Measurements from ENCODE around the gene MRPL41. TPM values are rescaled to one million over a fixed set of nuclear protein-coding genes. Genes with fewer than 3 reads are reported as not detected.
"Not testable (repeated sequence)": the region's sequence is repeated elsewhere in the genome, so short reads cannot be mapped to it uniquely, and the experiment has no call there.

Gene MRPL41
- total RNA-seq, 1 experiment from 2014 or later, result 76.4 TPM

- DNase-seq (ENCODE audit: low read depth), result no peak
These were observed 30.2 kb upstream of the MRPL41 start for GRCh38 chr9:137521405-137521985.

DNA sequence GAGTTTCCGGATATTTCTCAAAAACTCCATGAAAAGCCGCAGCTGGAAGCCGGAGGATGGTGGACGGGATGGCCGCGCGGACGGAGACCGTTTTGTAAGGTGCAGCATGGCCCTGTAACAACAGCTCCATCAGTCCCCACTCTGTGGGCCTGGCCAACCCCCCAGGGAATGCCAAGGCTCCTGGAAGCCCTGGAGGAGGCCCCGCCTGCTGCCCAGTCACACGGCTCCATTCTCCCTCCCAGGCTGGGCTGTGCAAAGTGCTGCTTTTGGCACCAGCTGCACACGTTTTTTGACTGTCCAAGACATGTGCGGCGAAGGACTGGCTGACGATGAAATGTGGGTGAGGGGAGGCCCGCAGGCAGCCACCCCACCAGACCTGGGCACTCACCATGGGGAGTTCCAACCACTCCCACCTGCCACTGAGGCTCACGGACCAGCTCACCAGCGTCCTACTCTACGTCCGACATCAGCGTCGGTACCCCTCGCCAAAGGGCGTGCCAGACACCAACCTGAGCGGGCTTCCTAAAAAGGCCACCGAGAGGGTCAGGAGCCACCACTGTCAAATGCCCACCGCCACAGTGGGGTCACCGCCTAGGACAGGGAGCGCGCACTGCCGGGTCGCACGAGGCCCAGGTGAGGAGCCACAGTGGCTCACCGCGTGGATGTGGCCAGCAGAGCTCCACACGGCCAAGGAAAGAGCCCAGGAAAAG lies 28.8 kb upstream of the MRPL41 start:
- DNase-seq (ENCODE audit: low read depth), result no peak

DNA sequence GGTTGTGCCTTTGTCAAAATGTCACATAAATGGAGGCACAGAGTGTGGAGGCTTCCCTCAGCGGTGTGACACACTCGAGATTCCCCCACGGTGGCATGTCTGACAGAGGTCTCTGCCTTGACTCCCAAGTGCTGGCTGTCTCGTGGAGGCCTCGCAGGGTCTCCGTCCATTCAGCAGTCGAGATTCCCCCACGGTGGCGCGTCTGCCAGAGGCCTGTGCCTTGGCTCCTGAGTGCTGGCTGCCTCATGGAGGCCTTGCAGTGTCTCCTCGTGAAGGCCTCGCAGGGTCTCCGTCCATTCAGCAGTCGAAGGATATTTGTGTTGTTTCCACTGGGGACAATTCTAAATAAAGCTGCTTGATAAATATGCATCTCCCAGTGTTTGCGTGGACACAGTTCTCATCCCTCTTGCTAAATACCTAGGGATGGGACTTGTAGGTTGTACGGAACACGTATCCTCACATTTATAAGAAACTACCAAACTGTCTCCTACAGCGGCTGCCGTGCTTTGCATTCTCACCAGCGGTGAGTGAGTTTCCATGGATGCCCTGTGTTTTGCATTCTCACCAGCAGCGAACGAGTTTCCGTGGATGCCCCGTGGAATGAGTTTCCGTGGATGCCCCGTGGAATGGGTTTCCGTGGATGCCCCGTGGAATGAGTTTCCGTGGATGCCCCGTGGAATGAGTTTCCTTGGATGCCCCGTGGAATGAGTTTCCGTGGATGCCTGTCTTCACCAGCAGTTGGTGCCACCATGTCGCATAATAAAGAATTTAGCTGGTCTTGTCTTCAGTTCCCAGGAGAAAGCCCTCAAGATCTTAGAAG lies 27.3 kb upstream of the MRPL41 start:
- no peak for DNase-seq (ENCODE audit: low read depth)

DNA sequence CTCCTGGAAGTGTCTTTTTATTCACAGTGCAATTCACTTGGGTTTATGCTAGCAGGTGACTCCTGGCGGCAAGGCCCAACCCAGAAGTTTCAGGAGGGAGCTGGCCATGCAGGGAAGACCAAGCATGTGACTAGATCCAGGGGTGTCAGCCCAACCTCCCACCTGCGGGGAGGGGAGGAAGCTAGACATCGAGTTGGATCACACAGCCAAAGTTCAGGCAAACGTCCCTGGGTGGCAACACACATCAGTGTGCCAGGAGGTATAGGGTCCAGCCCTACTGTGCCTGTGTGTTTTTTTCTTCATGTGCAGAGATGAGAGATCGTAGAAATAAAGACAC lies 26.7 kb upstream of the MRPL41 start:
- no peak for DNase-seq (ENCODE audit: low read depth)

DNA sequence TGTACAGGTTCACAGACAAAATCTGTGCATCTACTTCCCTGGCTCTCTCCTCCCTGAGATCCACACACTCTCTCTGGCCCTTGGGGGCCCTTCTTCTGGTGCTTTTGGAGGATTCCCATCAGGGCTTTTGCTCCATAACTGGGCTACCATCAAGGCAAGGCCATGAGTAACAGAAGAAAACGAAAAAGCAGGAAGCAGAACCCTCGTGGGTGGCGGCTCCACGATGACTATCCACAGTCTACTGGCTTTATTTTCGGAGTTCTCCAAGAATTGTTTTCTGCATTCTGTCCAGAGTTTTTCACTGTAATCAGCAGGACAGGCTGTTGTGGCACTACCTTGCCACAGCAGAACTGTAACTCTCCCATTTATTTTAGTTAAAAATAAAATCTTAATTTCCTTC lies 21.3 kb upstream of the MRPL41 start:
- no peak for DNase-seq (ENCODE audit: low read depth)

DNA sequence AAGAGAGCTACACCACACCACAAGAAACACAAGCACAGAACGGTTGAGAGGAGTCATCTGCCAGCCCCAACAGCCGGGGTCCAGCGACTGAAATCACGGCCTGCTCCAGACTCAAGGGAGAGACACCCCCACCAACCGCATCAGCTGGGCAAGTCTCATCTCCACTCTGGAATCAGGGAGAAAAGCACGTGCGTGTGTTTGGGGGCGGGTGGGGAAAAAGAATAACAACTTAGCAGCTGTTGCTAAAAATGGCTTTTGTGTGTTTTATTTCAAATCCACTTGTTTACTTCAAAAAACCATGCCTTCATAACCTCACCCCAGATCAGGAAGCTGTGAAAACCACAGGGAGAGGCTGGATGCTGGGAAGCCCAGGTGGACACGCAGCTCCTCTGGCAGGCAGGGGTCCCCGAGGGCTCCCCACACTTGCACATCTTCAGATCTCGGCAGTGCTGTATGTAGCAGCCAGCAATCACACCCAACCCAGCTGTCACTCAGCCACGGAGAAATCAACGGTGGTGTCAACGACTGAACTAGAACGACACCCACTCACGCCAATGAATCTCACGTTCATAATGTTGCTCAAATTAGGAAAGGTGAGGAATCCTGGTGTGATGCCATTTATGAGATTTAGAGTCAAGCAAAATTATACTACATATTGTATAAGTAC lies 20.4 kb upstream of the MRPL41 start:
- DNase-seq (ENCODE audit: low read depth), result no peak

- DNase-seq (ENCODE audit: low read depth), result not testable (repeated sequence)
These were observed 18.7 kb upstream of the MRPL41 start for GRCh38 chr9:137532891-137533468.

DNA sequence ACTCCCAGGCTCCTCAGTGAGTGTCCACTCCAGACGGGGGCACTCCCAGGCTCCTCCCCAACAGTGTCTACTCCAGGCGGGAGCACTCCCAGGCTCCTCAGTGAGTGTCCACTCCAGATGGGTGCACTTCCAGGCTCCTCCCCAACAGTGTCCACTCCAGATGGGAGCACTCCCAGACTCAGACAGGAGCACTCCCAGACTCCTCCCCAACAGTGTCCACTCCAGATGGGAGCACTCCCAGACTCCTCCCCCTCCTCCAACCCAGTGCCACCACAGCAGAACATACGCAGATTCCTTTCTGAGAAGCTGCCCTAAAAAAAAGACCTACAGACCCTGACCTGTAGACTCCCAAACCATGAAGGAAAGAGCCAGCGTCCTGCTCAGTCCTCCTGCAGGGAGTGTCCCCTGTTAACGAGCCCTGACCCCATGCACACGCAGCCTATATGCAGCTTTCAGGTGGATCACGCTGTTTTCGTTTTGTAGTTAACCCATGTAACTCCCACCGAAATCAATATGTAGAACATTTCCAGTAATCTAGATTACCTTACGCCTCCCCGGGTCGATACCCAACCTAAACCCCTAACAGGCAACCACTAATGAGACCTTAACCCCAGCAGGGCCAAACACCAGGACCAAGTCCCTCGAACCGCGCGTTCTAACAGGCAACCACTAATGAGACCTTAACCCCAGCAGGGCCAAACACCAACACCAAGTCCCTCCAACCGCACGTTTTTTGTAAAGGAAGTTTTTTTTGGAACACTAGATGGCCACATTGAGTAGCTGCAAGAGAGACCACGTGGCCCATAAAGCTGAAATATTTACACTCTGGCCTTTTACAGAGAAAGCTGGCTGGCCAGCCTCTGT lies 17.2 kb upstream of the MRPL41 start:
- peak; percentile 68 for DNase-seq (ENCODE audit: low read depth)

DNA sequence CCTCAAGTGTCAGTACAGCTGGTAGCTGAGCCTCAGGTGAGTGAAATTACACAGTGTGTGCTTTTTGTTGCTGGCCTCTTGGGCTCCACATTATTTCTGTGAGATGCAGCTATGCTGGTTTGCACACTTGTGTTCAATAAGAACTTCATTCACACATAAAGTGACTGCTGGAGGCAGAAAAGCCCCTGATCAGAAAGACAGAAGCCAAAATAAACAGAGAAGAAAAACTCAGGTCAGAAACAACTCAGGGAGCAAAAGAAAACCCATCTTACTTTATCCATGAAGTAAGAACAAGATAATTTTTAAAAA lies 16.6 kb upstream of the MRPL41 start:
- no peak for DNase-seq (ENCODE audit: low read depth)

- DNase-seq (ENCODE audit: low read depth), result not testable (repeated sequence)
These were observed 15.0 kb upstream of the MRPL41 start for GRCh38 chr9:137536594-137537131.

- no peak for DNase-seq (ENCODE audit: low read depth)
These were observed 13.6 kb upstream of the MRPL41 start for GRCh38 chr9:137538058-137538457.

DNA sequence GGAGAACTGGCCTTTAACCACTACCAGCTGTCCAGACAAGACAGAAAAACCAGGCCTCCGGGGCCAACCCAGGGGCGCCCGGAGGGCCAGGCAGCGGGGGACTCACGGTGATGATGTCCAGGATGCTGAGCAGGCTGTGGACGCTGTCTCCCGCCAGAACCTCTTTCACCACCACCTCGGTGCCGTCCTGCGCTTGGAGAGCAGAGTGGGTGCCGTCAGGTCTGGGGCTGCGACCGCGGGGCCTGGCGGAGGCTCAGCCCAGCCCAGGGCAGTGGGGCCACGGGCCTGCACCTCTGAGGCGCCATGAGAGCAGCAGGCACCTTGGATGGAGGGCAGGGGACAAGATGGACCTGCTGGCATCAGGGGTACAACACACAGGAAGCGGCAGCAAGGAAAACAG lies 11.1 kb upstream of the MRPL41 start:
- no peak for DNase-seq (ENCODE audit: low read depth)

DNA sequence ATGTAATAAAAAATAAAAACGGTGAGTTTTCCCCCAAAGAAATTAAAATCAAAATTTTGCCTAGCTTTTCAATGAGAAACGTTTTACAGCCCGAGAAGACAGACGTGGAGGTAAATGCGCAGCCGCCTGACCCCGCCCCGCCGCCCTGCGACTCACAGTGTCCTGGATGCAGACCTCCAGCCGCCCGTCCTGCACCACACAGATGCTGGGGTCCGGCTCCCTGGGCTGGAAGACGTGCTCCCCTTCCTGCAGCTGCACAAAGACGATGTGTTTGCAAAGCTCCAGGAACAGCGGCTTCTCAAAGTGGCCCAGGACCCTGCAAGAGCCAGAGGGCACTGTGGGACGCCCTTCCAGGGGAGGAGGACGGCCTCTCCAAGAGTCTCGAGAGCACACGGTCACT lies 9.2 kb upstream of the MRPL41 start:
- no peak for DNase-seq (ENCODE audit: low read depth)

GRCh38 chr9:137543237-137543963 lies 8.3 kb upstream of the MRPL41 start:
- DNase-seq (ENCODE audit: low read depth), result no peak

- DNase-seq (ENCODE audit: low read depth), result no peak
These were observed 7.4 kb upstream of the MRPL41 start for GRCh38 chr9:137544176-137544760.

DNA sequence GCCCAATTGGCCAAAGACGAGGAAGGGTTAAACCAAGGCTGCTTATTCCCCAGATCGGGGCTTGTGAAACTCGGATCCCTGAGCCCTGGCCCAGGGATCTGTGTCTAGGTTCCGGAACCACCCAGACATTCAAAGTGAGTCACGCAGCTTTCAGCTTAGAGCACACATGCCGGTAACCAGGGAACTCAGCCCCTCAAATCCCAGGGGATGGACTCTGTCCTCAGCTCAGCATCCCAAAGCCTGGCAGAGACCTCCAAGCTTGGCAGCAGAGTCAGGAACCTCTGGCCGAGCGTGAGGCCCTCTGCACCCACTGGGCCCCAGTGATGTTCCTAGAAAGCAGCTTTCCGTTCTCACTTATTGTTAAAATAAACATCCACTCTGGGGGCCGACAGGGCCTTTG lies 6.6 kb upstream of the MRPL41 start:
- DNase-seq (ENCODE audit: low read depth), result no peak

DNA sequence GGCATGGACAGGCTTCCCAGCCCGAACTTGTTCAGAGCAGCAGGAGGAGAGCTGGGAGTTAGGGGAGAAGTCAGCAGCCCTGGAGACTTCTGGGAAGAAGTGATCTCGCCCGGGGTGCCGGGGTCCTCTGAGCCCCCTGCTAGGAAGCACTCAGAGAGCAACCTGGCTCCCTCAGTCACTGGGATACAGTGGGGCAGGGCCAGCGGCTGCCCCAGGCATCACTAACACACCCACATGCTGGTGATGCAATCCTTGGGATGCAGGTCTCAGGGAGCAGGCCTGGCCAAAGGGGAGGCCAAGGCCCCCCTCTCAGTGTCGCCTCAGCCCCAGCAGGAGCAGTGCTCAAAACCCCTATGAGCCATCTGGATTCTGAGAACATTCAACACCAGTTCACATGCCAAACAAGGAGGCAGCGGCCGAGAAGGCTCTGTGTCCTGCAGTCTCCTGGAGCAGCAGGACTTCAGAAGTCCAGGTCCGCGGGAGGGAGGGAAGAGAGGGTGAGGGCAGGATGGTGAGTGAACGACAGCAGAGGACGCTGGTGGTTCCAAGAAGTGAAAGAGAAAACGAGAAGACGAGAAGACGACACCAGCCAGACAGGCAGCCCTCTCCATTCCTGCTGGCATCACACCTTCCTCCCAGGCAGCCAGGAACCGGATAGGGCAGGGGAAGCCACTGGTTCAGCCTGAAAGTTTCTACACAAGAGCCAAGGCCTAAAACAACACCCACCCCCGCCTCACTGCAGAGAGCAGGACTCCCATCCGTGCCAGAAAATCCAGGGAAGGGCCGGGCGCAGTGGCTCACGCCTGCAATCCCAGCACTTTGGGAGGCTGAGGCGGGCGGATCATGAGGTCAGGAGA lies 3.8 kb upstream of the MRPL41 start:
- no peak for DNase-seq (ENCODE audit: low read depth)

DNA sequence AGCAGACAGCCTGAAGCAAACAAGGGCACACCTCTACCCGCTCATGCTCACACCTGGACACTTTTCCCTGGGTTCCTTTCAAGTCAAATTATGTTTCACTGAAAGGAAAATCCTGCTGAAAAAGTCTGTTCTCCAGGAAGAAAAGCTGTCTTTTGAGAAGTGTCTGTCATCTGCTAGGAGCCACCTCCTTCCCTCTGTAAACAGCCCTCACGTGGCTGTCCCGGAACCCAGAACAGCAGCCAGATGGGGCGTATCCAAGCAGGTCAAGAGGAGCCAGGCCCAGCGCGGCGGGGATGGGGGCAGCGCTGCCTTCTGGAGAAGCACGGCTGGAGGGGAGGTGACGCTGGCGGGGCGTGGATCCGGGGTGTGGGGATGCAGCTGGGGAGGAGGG lies 1.5 kb upstream of the MRPL41 start, which contains the start of gene PNPLA7:
Gene PNPLA7 (minus strand): TSS at position 172 of the 391 bp plus-strand sequence. CDS start 205 bp downstream, outside the sequence.
- peak; percentile 86 for DNase-seq (ENCODE audit: low read depth)

DNA sequence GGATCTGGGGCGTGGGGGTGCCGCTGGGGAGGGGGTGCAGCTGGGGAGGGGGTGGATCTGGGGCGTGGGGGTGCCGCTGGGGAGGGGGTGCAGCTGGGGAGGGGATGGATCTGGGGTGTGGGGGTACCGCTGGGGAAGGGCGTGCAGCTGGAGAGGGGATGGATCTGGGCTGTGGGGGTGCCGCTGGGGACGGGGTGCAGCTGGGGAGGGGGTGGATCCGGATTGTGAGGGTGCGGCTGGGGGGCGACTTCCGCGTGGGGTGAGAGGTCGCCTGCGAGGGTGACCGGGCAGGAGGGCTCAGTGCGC lies 768 bp upstream of the MRPL41 start:
- DNase-seq (ENCODE audit: low read depth), result not testable (repeated sequence)
